Measurements from ENCODE around the gene NPTXR. TPM values are rescaled to one million over a fixed set of nuclear protein-coding genes. Genes with fewer than 3 reads are reported as not detected.
"Not testable (repeated sequence)": the region's sequence is repeated elsewhere in the genome, so short reads cannot be mapped to it uniquely, and the experiment has no call there.

The NPTXR gene
- total RNA-seq, 2 donors from 2014 or later: 0.77 to 0.82 TPM

- Mint-ChIP-seq H3K4me1 (no peaks in the 10 kb centered on the region), H3K36me3 (ENCODE audit: low read depth) (no peaks in the 10 kb centered on the region), H3K4me3 (no peak overlapping the region), H3K9me3 (no peaks in the 10 kb centered on the region), H3K27ac (no peak overlapping the region), H3K27me3 (no peaks in the 10 kb centered on the region)
- no peak for ATAC-seq (replicated peaks)
These were observed 20.2 kb downstream of the NPTXR start for GRCh38 chr22:38823637-38824036.

- H3K9me3 Mint-ChIP-seq: no peaks in the 10 kb centered on the region
- no peaks in the 10 kb centered on the region for H3K27me3 Mint-ChIP-seq
- H3K4me3 Mint-ChIP-seq: no peak overlapping the region
- no peak overlapping the region for H3K27ac Mint-ChIP-seq
- no peaks in the 10 kb centered on the region for H3K36me3 Mint-ChIP-seq (ENCODE audit: low read depth)
- ATAC-seq (replicated peaks): no peak
- H3K4me1 Mint-ChIP-seq: no peaks in the 10 kb centered on the region
These were observed 20.8 kb downstream of the NPTXR start for GRCh38 chr22:38823076-38823475.

GRCh38 chr22:38820020-38820419 is 23.8 kb downstream of the NPTXR start:
- H3K27me3 Mint-ChIP-seq: no peaks in the 10 kb centered on the region
- no peaks in the 10 kb centered on the region for H3K4me1 Mint-ChIP-seq
- no peaks in the 10 kb centered on the region for H3K36me3 Mint-ChIP-seq (ENCODE audit: low read depth)
- no peak for ATAC-seq (replicated peaks)
- no peak overlapping the region for H3K27ac Mint-ChIP-seq
- H3K9me3 Mint-ChIP-seq: no peaks in the 10 kb centered on the region
- no peak overlapping the region for H3K4me3 Mint-ChIP-seq

- Mint-ChIP-seq H3K36me3 (ENCODE audit: low read depth) (no peaks in the 10 kb centered on the region), H3K4me1 (no peaks in the 10 kb centered on the region), H3K27me3 (peaks cover 5% of the 10 kb centered on the region), H3K27ac (no peak overlapping the region), H3K9me3 (no peaks in the 10 kb centered on the region), H3K4me3 (no peak overlapping the region)
- no peak for ATAC-seq (replicated peaks)
These were observed 24.4 kb downstream of the NPTXR start for GRCh38 chr22:38819387-38819940.

- H3K27me3 Mint-ChIP-seq: peaks cover 13% of the 10 kb centered on the region
- H3K9me3 Mint-ChIP-seq: no peaks in the 10 kb centered on the region
- no peak overlapping the region for H3K27ac Mint-ChIP-seq
- no peaks in the 10 kb centered on the region for H3K4me1 Mint-ChIP-seq
- no peaks in the 10 kb centered on the region for H3K36me3 Mint-ChIP-seq (ENCODE audit: low read depth)
- no peak for ATAC-seq (replicated peaks)
- H3K4me3 Mint-ChIP-seq: no peak overlapping the region
These were observed 26.6 kb downstream of the NPTXR start for GRCh38 chr22:38817196-38817595.

- ATAC-seq (replicated peaks): no peak
- peaks cover 17% of the 10 kb centered on the region for H3K27me3 Mint-ChIP-seq
- H3K9me3 Mint-ChIP-seq: no peaks in the 10 kb centered on the region
These were observed 28.0 kb downstream of the NPTXR start for GRCh38 chr22:38815842-38816241.

GRCh38 chr22:38811241-38811640 is 32.6 kb downstream of the NPTXR start:
- H3K27ac Mint-ChIP-seq: no peak overlapping the region
- H3K27me3 Mint-ChIP-seq: peaks cover 26% of the 10 kb centered on the region
- no peak overlapping the region for H3K4me3 Mint-ChIP-seq
- no peak for ATAC-seq (replicated peaks)
- no peaks in the 10 kb centered on the region for H3K36me3 Mint-ChIP-seq (ENCODE audit: low read depth)
- H3K4me1 Mint-ChIP-seq: no peaks in the 10 kb centered on the region
- H3K9me3 Mint-ChIP-seq: peaks cover 4% of the 10 kb centered on the region

More at GRCh38 chr22:38815842-38816241, 28.0 kb downstream of the NPTXR start:
- Mint-ChIP-seq H3K36me3 (ENCODE audit: low read depth) (no peaks in the 10 kb centered on the region), H3K4me1 (no peaks in the 10 kb centered on the region), H3K27ac (no peak overlapping the region), H3K4me3 (no peak overlapping the region)

GRCh38 chr22:38805041-38805593 is 38.7 kb downstream of the NPTXR start:
- H3K27ac Mint-ChIP-seq; H3K4me1 Mint-ChIP-seq; H3K4me3 Mint-ChIP-seq; H3K9me3 Mint-ChIP-seq; ATAC-seq (replicated peaks); H3K36me3 Mint-ChIP-seq (ENCODE audit: low read depth): not testable (repeated sequence)
- peaks cover 18% of the 10 kb centered on the region for H3K27me3 Mint-ChIP-seq

- H3K36me3 Mint-ChIP-seq (ENCODE audit: low read depth): no peaks in the 10 kb centered on the region
- H3K27ac Mint-ChIP-seq: no peak overlapping the region
- no peak for ATAC-seq (replicated peaks)
- H3K9me3 Mint-ChIP-seq: peaks cover 5% of the 10 kb centered on the region
- H3K27me3 Mint-ChIP-seq: peaks cover 24% of the 10 kb centered on the region
- no peak overlapping the region for H3K4me3 Mint-ChIP-seq
- H3K4me1 Mint-ChIP-seq: peaks cover 7% of the 10 kb centered on the region
These were observed 41.1 kb downstream of the NPTXR start for GRCh38 chr22:38802671-38803121.

GRCh38 chr22:38799265-38800002 is 44.4 kb downstream of the NPTXR start:
- Mint-ChIP-seq H3K27me3 (peaks cover 42% of the 10 kb centered on the region), H3K27ac (no peak overlapping the region), H3K9me3 (peaks cover 5% of the 10 kb centered on the region), H3K4me1 (peaks cover 7% of the 10 kb centered on the region), H3K4me3 (no peak overlapping the region), H3K36me3 (ENCODE audit: low read depth) (no peaks in the 10 kb centered on the region)
- no peak for ATAC-seq (replicated peaks)

- Mint-ChIP-seq H3K36me3 (ENCODE audit: low read depth) (no peaks in the 10 kb centered on the region), H3K27me3 (peaks cover 42% of the 10 kb centered on the region), H3K9me3 (peaks cover 5% of the 10 kb centered on the region), H3K27ac (no peak overlapping the region), H3K4me3 (no peak overlapping the region), H3K4me1 (peaks cover 7% of the 10 kb centered on the region)
- ATAC-seq (replicated peaks): no peak
These were observed 45.3 kb downstream of the NPTXR start for GRCh38 chr22:38798496-38798895.

GRCh38 chr22:38796262-38796957 is 47.4 kb downstream of the NPTXR start:
- Mint-ChIP-seq H3K4me3 (no peak overlapping the region), H3K4me1 (peaks cover 13% of the 10 kb centered on the region), H3K27ac (no peak overlapping the region), H3K36me3 (ENCODE audit: low read depth) (no peaks in the 10 kb centered on the region), H3K27me3 (peaks cover 36% of the 10 kb centered on the region), H3K9me3 (peaks cover 5% of the 10 kb centered on the region)
- ATAC-seq (replicated peaks): no peak

- no peak for ATAC-seq (replicated peaks)
These were observed 48.3 kb downstream of the NPTXR start for GRCh38 chr22:38795569-38795968.

GRCh38 chr22:38793721-38794466 is 49.9 kb downstream of the NPTXR start, which contains the start of gene DNAL4:
Gene DNAL4, minus strand, starts transcription at chr22:38794143. Its CDS starts 11,412 bp downstream, at chr22:38782731.
- no peaks in the 10 kb centered on the region for H3K36me3 Mint-ChIP-seq (ENCODE audit: low read depth)
- H3K4me3 Mint-ChIP-seq: peak within 1 kb of the TSS; percentile 84
- peaks cover 5% of the 10 kb centered on the region for H3K9me3 Mint-ChIP-seq
- H3K27ac Mint-ChIP-seq: peak within 1 kb of the TSS; percentile 86
- ATAC-seq (replicated peaks): peak; percentile 98
- peaks cover 30% of the 10 kb centered on the region for H3K27me3 Mint-ChIP-seq
- peaks cover 13% of the 10 kb centered on the region for H3K4me1 Mint-ChIP-seq

More at GRCh38 chr22:38795569-38795968, 48.3 kb downstream of the NPTXR start:
- H3K27ac Mint-ChIP-seq: no peak overlapping the region
- H3K9me3 Mint-ChIP-seq: peaks cover 5% of the 10 kb centered on the region
- peaks cover 30% of the 10 kb centered on the region for H3K27me3 Mint-ChIP-seq
- no peaks in the 10 kb centered on the region for H3K36me3 Mint-ChIP-seq (ENCODE audit: low read depth)
- H3K4me3 Mint-ChIP-seq: no peak overlapping the region
- H3K4me1 Mint-ChIP-seq: peaks cover 13% of the 10 kb centered on the region
